Tibial artery (tissue), 4 donors: ENCODE data around the gene KRTAP5-1.
A peak's percentile ranks its signal among the peaks of the same experiment; 100 is the strongest.

ENCODE experiments used
- DNase-seq, 2 donors: peaks; one replicate each; pipeline ENCODE4 v3.0.0-alpha.2; 2019
- H3K27ac ChIP-seq, 2 donors: fragments of 200-600 bp; sonication (generic) in 1 of 2; 1 replicate in 1 of 2; 2 replicates in 1 of 2; pipeline ENCODE4 v1.5.1; 2018 to 2019; ENCODE audit warnings: mild to moderate bottlenecking in 1 of 2
- H3K27me3 ChIP-seq, 2 donors: fragments of 200-600 bp; sonication (generic) in 1 of 2; one replicate each; pipeline versions ENCODE4 v1.5.1 to v1.6.0; 2016 to 2019
- H3K36me3 ChIP-seq, 3 donors: fragments of 200-600 bp; sonication (generic) in 2 of 3; one replicate each; pipeline ENCODE4 v1.5.1; 2016 to 2019; ENCODE audit warnings: mild to moderate bottlenecking in 2 of 3
- H3K4me1 ChIP-seq, 4 donors: fragments of 200-600 bp; sonication (generic) in 2 of 4; 1 replicate in 3 of 4; 2 replicates in 1 of 4; pipeline ENCODE4 v1.5.1; 2016 to 2019
- H3K4me3 ChIP-seq, 2 donors: fragments of 200-600 bp; sonication (generic) in 1 of 2; 1 replicate in 1 of 2; 2 replicates in 1 of 2; pipeline ENCODE4 v1.5.1; 2018 to 2019; ENCODE audit warnings: mild to moderate bottlenecking in 2 of 2
- H3K9me3 ChIP-seq, 3 donors: fragments of 200-600 bp; sonication (generic) in 1 of 3; one replicate each; pipeline ENCODE4 v1.5.1; 2016 to 2019
- CTCF ChIP-seq, 2 experiments: fragments of 200-600 bp in 1 of 2; fragments of 450-650 bp in 1 of 2; IDR thresholded peaks; one replicate each; pipeline ENCODE4 v1.5.1; 2017 to 2019; ENCODE audit warnings: antibody characterized with exemption in 2 of 2, mild to moderate bottlenecking in 1 of 2, moderate library complexity in 1 of 2
- intact Hi-C: fragments of 100-400 bp; cut with DNase I; formaldehyde crosslinking; loops from one replicate; pipeline ENCODE4 v1.15.0; 2023; ENCODE audit warnings: low total_unique reads

The KRTAP5-1 gene

GRCh38 chr11:1570896-1571759, 14.0 kb downstream of the KRTAP5-1 start:
- DNase-seq: no peak
- no peaks in the 10 kb centered on the region for H3K36me3 ChIP-seq
- H3K9me3 ChIP-seq: no peaks in the 10 kb centered on the region
- H3K27me3 ChIP-seq: no peaks in the 10 kb centered on the region
- intact Hi-C loops: loop anchor here (10.0 kb wide), 1 partner anchor 116 kb away; no protein-coding TSS in a partner anchor
- peak overlapping the region; percentile 85 to 89 for H3K27ac ChIP-seq
- H3K4me1 ChIP-seq: peaks cover 0 to 67% (median 60%) of the 10 kb centered on the region in 4 donors
- no peak for TF ChIP-seq CTCF (IDR thresholded peaks at IDR 0.05)
- peak overlapping the region; percentile 65 to 85 for H3K4me3 ChIP-seq

GRCh38 chr11:1570531-1570895, 14.6 kb downstream of the KRTAP5-1 start:
- intact Hi-C loops: loop anchor here (10.0 kb wide), 1 partner anchor 116 kb away; no protein-coding TSS in a partner anchor
- Histone ChIP-seq H3K36me3 (peaks cover 0 to 4% (median 0%) of the 10 kb centered on the region in 3 donors), H3K4me3 (peak overlapping the region; percentile 65 to 85), H3K4me1 (peaks cover 0 to 72% (median 60%) of the 10 kb centered on the region in 4 donors), H3K27ac (peak overlapping the region; percentile 85 to 89), H3K9me3 (no peaks in the 10 kb centered on the region), H3K27me3 (no peaks in the 10 kb centered on the region)
- TF ChIP-seq CTCF (IDR thresholded peaks at IDR 0.05): no peak
- no peak for DNase-seq

DNA sequence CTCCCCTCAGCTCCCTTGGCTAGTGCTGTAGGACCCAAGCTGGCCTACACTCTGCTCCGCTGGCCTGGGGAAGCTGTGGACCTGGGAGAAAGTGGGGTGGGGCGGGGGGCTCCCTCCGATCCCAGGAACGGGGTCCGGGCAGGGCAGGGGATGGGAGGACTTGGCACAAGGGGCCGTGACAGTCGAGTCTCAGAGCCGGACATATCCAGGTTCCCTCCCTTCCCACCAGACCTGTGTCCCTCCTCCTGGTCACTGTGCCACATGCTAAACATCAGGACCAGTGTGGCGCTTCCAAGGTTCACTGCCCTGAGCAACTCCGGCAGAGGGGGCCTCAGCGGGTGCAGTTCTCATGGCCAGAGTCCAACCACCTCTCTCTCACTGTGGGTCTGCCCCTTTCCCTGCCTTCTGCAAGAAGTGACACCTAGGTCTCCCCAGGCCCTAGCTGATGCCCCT, 15.1 kb downstream of the KRTAP5-1 start:
- Histone ChIP-seq H3K27ac (peak overlapping the region; percentile 85 to 89), H3K27me3 (no peaks in the 10 kb centered on the region), H3K9me3 (no peaks in the 10 kb centered on the region), H3K4me3 (peak overlapping the region; percentile 65 to 85), H3K4me1 (peaks cover 0 to 75% (median 64%) of the 10 kb centered on the region in 4 donors), H3K36me3 (peaks cover 0 to 9% (median 0%) of the 10 kb centered on the region in 3 donors)
- no peak for TF ChIP-seq CTCF (IDR thresholded peaks at IDR 0.05)
- intact Hi-C loops: loop anchor here (10.0 kb wide), 1 partner anchor 115 kb away; no protein-coding TSS in a partner anchor
- DNase-seq: no peak

GRCh38 chr11:1569251-1569780, 15.8 kb downstream of the KRTAP5-1 start:
- DNase-seq: no peak
- H3K4me3 ChIP-seq: no peak overlapping the region
- H3K27me3 ChIP-seq: no peaks in the 10 kb centered on the region
- peaks cover 0 to 10% (median 0%) of the 10 kb centered on the region in 3 donors for H3K36me3 ChIP-seq
- no peaks in the 10 kb centered on the region for H3K9me3 ChIP-seq
- peak overlapping the region in 1 of 2 donors; percentile 85 for H3K27ac ChIP-seq
- H3K4me1 ChIP-seq: peaks cover 0 to 80% (median 68%) of the 10 kb centered on the region in 4 donors
- intact Hi-C loops: loop anchor here (10.0 kb wide), 1 partner anchor 185 kb away; the partner anchor contains the start of gene IFITM10
- no peak for TF ChIP-seq CTCF (IDR thresholded peaks at IDR 0.05)

GRCh38 chr11:1568441-1568911, 16.6 kb downstream of the KRTAP5-1 start:
- Histone ChIP-seq H3K27ac (peak overlapping the region in 1 of 2 donors; percentile 85), H3K4me1 (peaks cover 0 to 75% (median 64%) of the 10 kb centered on the region in 4 donors), H3K9me3 (no peaks in the 10 kb centered on the region), H3K27me3 (no peaks in the 10 kb centered on the region), H3K36me3 (peaks cover 3 to 18% (median 6%) of the 10 kb centered on the region in 3 donors), H3K4me3 (no peak overlapping the region)
- TF ChIP-seq CTCF (IDR thresholded peaks at IDR 0.05): no peak
- intact Hi-C loops: loop anchor here (10.0 kb wide), 1 partner anchor 186 kb away; the partner anchor contains the start of gene IFITM10
- peak in 1 of 2 donors; percentile 21 for DNase-seq
